Effector memory CD4-positive, alpha-beta T cell (primary cell): ENCODE measurements around the gene ACAD11.

ENCODE experiments used
- DNase-seq, 3 donors: peaks; one replicate each; pipeline ENCODE4 v3.0.0-alpha.2; 2020
- H3K27ac ChIP-seq: 2 replicates; pipeline ENCODE4 v1.7.0; 2013; ENCODE audit warnings: mild to moderate bottlenecking, low read length, moderate library complexity; ENCODE audit not compliant: insufficient read depth, poor library complexity, severe bottlenecking
- H3K27me3 ChIP-seq: replicated peaks from 2 replicates; pipeline ENCODE4 v1.7.0; 2013; ENCODE audit warnings: mild to moderate bottlenecking, low read length; ENCODE audit not compliant: insufficient read depth, control insufficient read depth, poor library complexity, severe bottlenecking
- H3K36me3 ChIP-seq: 2 replicates; pipeline ENCODE4 v1.7.0; 2013; ENCODE audit warnings: mild to moderate bottlenecking, low read length, moderate library complexity; ENCODE audit not compliant: control insufficient read depth, insufficient read depth
- H3K4me1 ChIP-seq: 2 replicates; pipeline ENCODE4 v1.7.0; 2013; ENCODE audit warnings: low read length, mild to moderate bottlenecking; ENCODE audit not compliant: control insufficient read depth, insufficient read depth, poor library complexity, severe bottlenecking
- H3K4me3 ChIP-seq: 2 replicates; pipeline ENCODE4 v1.7.0; 2013; ENCODE audit warnings: low read length, low read depth, mild to moderate bottlenecking; ENCODE audit not compliant: insufficient read depth, poor library complexity, severe bottlenecking
- H3K9me3 ChIP-seq: 2 replicates; pipeline ENCODE4 v1.7.0; 2013; ENCODE audit warnings: mild to moderate bottlenecking, low read length, moderate library complexity; ENCODE audit not compliant: control insufficient read depth
- total RNA-seq, 3 donors: gene quantifications; one replicate each; lab custom pipeline; 2026; lab: John Stamatoyannopoulos, UW

Gene ACAD11
- total RNA-seq: 4.7 to 7.0 (median 6.7) reads per million in 3 donors

DNA sequence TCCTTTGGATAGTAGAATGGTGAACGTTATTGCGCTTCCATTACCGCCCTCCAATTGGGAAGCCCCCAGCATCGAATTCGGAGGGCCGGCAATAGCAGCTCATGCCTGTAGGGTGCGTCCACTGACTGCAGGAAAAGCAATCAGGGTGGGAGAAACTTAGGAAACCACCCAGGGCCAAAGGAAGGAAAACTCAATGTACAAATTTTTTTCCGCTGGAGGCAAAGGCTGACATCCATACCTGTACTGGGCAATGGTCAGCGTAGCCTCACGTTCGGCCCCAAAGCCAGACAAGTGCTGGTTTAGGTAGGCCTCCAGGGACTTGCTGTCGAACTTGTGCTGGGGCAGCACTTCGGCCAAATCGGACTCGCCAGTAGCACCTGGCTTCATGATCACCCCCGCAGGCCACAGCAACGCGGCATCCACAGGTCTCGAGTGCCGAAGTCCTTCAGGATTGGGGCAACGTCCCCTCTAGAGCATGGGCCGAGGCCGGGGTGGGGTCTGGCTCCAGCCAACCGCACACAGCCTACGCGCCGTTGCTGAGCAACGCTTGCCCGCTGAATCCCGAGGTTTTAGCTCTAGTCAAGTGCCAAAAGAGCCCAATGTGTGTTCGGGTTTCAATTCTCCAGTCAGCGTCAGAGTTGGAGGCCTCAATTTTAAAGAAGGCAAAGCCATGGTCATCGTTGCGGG, at the start of gene ACAD11:
ACAD11 (minus strand) TSS at position 445 of the 687 bp plus-strand sequence; CDS start at position 387, 58 bp downstream.
- Histone ChIP-seq H3K36me3 (no peaks in the 10 kb centered on the region), H3K9me3 (no peaks in the 10 kb centered on the region), H3K27ac (peak within 1 kb of the TSS; percentile 77), H3K4me3 (peak within 1 kb of the TSS; percentile 93), H3K4me1 (peaks cover 11% of the 10 kb centered on the region), H3K27me3 (no peaks in the 10 kb centered on the region)
- DNase-seq: peak; percentile 2 to 16 (median 8)

DNA sequence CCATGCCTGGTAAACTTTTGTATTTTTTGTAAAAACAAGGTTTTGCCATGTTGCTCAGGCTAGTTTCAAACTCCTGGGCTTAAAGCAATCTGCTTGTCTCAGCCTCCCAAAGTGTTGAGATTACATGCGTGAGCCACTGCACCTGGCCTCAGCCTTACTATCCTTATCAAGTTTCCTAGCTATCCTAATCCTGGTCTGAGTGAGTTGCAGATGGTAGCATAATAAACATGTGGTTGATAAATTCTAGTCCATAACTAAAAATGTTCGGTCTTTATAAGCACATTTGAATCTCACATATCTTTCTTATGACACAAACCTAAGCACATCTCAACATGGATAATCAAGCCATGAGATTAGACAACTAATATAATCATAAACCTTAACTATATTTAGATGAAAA, 44.1 kb upstream of the ACAD11 start:
- Histone ChIP-seq H3K27me3 (no peaks in the 10 kb centered on the region), H3K4me3 (no peak overlapping the region), H3K27ac (no peak overlapping the region), H3K36me3 (peaks cover 59% of the 10 kb centered on the region), H3K4me1 (no peaks in the 10 kb centered on the region), H3K9me3 (no peaks in the 10 kb centered on the region)
- no peak for DNase-seq

- H3K27me3 ChIP-seq: no peaks in the 10 kb centered on the region
- no peak overlapping the region for H3K4me3 ChIP-seq
- no peaks in the 10 kb centered on the region for H3K9me3 ChIP-seq
- H3K4me1 ChIP-seq: no peaks in the 10 kb centered on the region
- H3K27ac ChIP-seq: no peak overlapping the region
- no peak for DNase-seq
- peaks cover 56% of the 10 kb centered on the region for H3K36me3 ChIP-seq
Measured at GRCh38 chr3:132695422-132695821, 35.8 kb upstream of the ACAD11 start.

- no peak overlapping the region for H3K27ac ChIP-seq
- H3K4me1 ChIP-seq: no peaks in the 10 kb centered on the region
- H3K36me3 ChIP-seq: peaks cover 56% of the 10 kb centered on the region
- no peak for DNase-seq
- no peaks in the 10 kb centered on the region for H3K27me3 ChIP-seq
- H3K9me3 ChIP-seq: no peaks in the 10 kb centered on the region
- H3K4me3 ChIP-seq: no peak overlapping the region
Measured at GRCh38 chr3:132694991-132695390, 35.4 kb upstream of the ACAD11 start.

DNA sequence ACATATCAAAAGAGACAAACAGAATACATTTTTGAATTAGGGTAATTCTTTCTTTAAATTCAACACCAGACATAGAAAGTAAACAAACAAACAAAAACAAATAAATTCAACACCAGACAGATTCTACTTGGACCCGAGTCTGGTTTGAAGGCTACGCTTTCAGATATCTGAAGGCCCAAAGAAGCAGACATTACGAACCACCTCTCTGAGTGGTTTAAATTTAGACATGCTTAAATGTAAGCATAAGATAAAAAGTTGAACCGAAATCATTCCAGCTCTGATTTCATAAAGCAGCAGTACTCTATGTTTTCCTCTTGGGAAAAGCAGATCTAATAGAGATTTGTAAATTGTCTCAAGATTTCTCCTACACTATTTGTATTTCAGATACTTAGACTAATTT, 30.4 kb upstream of the ACAD11 start:
- H3K27me3 ChIP-seq: no peaks in the 10 kb centered on the region
- H3K9me3 ChIP-seq: no peaks in the 10 kb centered on the region
- H3K4me3 ChIP-seq: no peak overlapping the region
- H3K27ac ChIP-seq: no peak overlapping the region
- no peaks in the 10 kb centered on the region for H3K4me1 ChIP-seq
- H3K36me3 ChIP-seq: peaks cover 72% of the 10 kb centered on the region
- DNase-seq: no peak

GRCh38 chr3:132682201-132682600, 22.6 kb upstream of the ACAD11 start:
- H3K4me1 ChIP-seq: no peaks in the 10 kb centered on the region
- peaks cover 46% of the 10 kb centered on the region for H3K36me3 ChIP-seq

DNA sequence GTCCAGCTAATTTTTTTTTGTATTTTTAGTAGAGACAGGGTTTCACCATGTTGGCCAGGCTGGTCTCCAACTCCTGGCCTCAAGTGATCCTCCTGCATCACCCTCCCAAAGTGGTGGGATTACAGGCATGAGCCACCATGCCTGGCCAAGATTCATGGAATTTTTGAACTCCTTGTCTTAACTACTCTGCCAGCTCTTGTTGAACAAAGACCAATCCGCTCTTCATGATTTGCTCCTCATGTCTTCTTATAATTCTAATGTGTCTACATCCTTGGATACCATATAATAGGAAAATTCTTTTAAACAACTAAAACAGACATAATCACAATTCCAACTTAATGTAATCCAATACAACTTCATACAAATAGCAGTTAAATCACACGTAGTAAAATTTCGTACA, 21.8 kb upstream of the ACAD11 start:
- Histone ChIP-seq H3K27me3 (no peaks in the 10 kb centered on the region), H3K27ac (no peak overlapping the region), H3K9me3 (no peaks in the 10 kb centered on the region), H3K36me3 (peaks cover 39% of the 10 kb centered on the region), H3K4me1 (no peaks in the 10 kb centered on the region), H3K4me3 (no peak overlapping the region)
- DNase-seq: no peak

More at GRCh38 chr3:132682201-132682600, 22.6 kb upstream of the ACAD11 start:
- H3K9me3 ChIP-seq: no peaks in the 10 kb centered on the region
- DNase-seq: no peak
- no peaks in the 10 kb centered on the region for H3K27me3 ChIP-seq
- H3K27ac ChIP-seq: no peak overlapping the region
- no peak overlapping the region for H3K4me3 ChIP-seq

DNA sequence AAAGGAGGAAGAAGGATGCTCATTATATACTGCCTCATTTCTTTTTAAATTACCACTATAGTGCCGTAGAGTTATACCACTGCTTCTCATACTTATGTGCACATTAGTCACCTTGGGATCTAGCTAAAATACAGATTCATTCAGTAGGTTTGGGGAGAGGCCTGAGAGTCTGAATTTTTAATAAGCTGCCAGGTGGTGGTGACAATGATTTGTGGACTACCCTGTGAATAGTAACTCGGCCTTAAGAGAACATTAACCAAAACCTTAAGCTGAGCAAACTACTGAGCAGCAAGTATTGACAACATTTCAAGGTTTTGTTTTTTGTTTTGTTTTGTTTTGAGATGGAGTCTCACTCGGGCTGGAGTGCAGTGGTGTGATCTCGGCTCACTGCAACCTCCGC, 20.3 kb upstream of the ACAD11 start:
- DNase-seq: no peak
- Histone ChIP-seq H3K27me3 (no peaks in the 10 kb centered on the region), H3K9me3 (no peaks in the 10 kb centered on the region), H3K36me3 (peaks cover 28% of the 10 kb centered on the region), H3K4me3 (no peak overlapping the region), H3K4me1 (no peaks in the 10 kb centered on the region), H3K27ac (no peak overlapping the region)

GRCh38 chr3:132675408-132675807, 15.8 kb upstream of the ACAD11 start:
- Histone ChIP-seq H3K27ac (no peak overlapping the region), H3K36me3 (peaks cover 29% of the 10 kb centered on the region)

GRCh38 chr3:132669256-132669777, 9.7 kb upstream of the ACAD11 start:
- no peak for DNase-seq
- Histone ChIP-seq H3K9me3 (no peaks in the 10 kb centered on the region), H3K4me3 (no peak overlapping the region), H3K4me1 (no peaks in the 10 kb centered on the region), H3K27ac (no peak overlapping the region), H3K36me3 (peaks cover 15% of the 10 kb centered on the region), H3K27me3 (no peaks in the 10 kb centered on the region)

More at GRCh38 chr3:132675408-132675807, 15.8 kb upstream of the ACAD11 start:
- no peaks in the 10 kb centered on the region for H3K27me3 ChIP-seq
- H3K9me3 ChIP-seq: no peaks in the 10 kb centered on the region
- no peak for DNase-seq
- H3K4me1 ChIP-seq: no peaks in the 10 kb centered on the region
- H3K4me3 ChIP-seq: no peak overlapping the region
